HEK293 (cell line): ENCODE results near the gene SH3GLB2.

ENCODE experiments used
- BCL11A ChIP-seq: fragments of 450-650 bp; formaldehyde crosslinking; IDR thresholded peaks from 2 replicates; pipeline ENCODE4 v1.5.1; 2016; ENCODE audit warnings: low read depth, missing biosample characterization, missing genetic modification characterization
- OVOL3 ChIP-seq: fragments of 450-650 bp; formaldehyde crosslinking; IDR thresholded peaks from 2 replicates; pipeline ENCODE4 v1.5.1; 2016; ENCODE audit warnings: missing biosample characterization, missing genetic modification characterization
- PRDM10 ChIP-seq: fragments of 450-650 bp; formaldehyde crosslinking; IDR thresholded peaks from 2 replicates; pipeline ENCODE4 v1.5.1; 2016; ENCODE audit warnings: missing biosample characterization, missing genetic modification characterization
- PRDM4 ChIP-seq: fragments of 450-650 bp; formaldehyde crosslinking; IDR thresholded peaks from 2 replicates; pipeline ENCODE4 v1.5.1; 2017; ENCODE audit warnings: missing biosample characterization, missing genetic modification characterization
- YY1 ChIP-seq: fragments of 450-650 bp; formaldehyde crosslinking; IDR thresholded peaks from 2 replicates; pipeline ENCODE4 v1.5.1; 2018; ENCODE audit warnings: missing biosample characterization, missing genetic modification characterization
- ZBTB1 ChIP-seq: fragments of 450-650 bp; formaldehyde crosslinking; IDR thresholded peaks from 2 replicates; pipeline ENCODE4 v1.5.1; 2016; ENCODE audit warnings: missing biosample characterization, missing genetic modification characterization
- ZBTB17 ChIP-seq: fragments of 450-650 bp; formaldehyde crosslinking; IDR thresholded peaks from 2 replicates; pipeline ENCODE4 v1.5.1; 2016; ENCODE audit warnings: missing biosample characterization, missing genetic modification characterization
- ZBTB7A ChIP-seq: fragments of 450-650 bp; formaldehyde crosslinking; IDR thresholded peaks from 2 replicates; pipeline ENCODE4 v1.5.1; 2016; ENCODE audit warnings: low read depth, missing biosample characterization, missing genetic modification characterization
- ZBTB8A ChIP-seq: fragments of 450-650 bp; formaldehyde crosslinking; IDR thresholded peaks from 2 replicates; pipeline ENCODE4 v1.5.1; 2016; ENCODE audit warnings: missing biosample characterization, missing genetic modification characterization
- ZFHX2 ChIP-seq: fragments of 450-650 bp; formaldehyde crosslinking; conservative IDR thresholded peaks from 2 replicates; pipeline ENCODE4 v1.5.1; 2016; ENCODE audit warnings: missing biosample characterization, missing genetic modification characterization
- ZIC2 ChIP-seq: fragments of 450-650 bp; formaldehyde crosslinking; IDR thresholded peaks from 2 replicates; pipeline ENCODE4 v1.5.1; 2016; ENCODE audit warnings: missing biosample characterization, missing genetic modification characterization
- ZNF133 ChIP-seq: fragments of 450-650 bp; formaldehyde crosslinking; IDR thresholded peaks from 2 replicates; pipeline ENCODE4 v1.5.1; 2016; ENCODE audit warnings: missing biosample characterization, missing genetic modification characterization
- ZNF174 ChIP-seq: fragments of 450-650 bp; formaldehyde crosslinking; IDR thresholded peaks from 2 replicates; pipeline ENCODE4 v1.5.0; 2017; ENCODE audit warnings: missing biosample characterization, mild to moderate bottlenecking, missing genetic modification characterization
- ZNF398 ChIP-seq: fragments of 450-650 bp; formaldehyde crosslinking; IDR thresholded peaks from 2 replicates; pipeline ENCODE4 v1.5.1; 2017; ENCODE audit warnings: missing biosample characterization, missing genetic modification characterization
- ZNF596 ChIP-seq: fragments of 450-650 bp; IDR thresholded peaks from 2 replicates; pipeline ENCODE4 v1.5.0; 2018; ENCODE audit warnings: missing biosample characterization, mild to moderate bottlenecking, missing genetic modification characterization, moderate library complexity
- ZNF670 ChIP-seq: fragments of 450-650 bp; formaldehyde crosslinking; IDR thresholded peaks from 2 replicates; pipeline ENCODE4 v1.5.1; 2016; ENCODE audit warnings: missing biosample characterization, missing genetic modification characterization, low read depth
- ZNF677 ChIP-seq: fragments of 450-650 bp; IDR thresholded peaks from 2 replicates; pipeline ENCODE4 v1.5.0; 2018; ENCODE audit warnings: missing biosample characterization, mild to moderate bottlenecking, missing genetic modification characterization, moderate library complexity
- ZNF776 ChIP-seq: fragments of 450-650 bp; formaldehyde crosslinking; IDR thresholded peaks from 2 replicates; pipeline ENCODE4 v1.5.0; 2017; ENCODE audit warnings: missing biosample characterization, missing genetic modification characterization, borderline replicate concordance
- TF ChIP-seq, protein P1 (sequence below): IDR thresholded peaks from 2 replicates; pipeline ENCODE4 v1.6.1; 2011; ENCODE audit warnings: mild to moderate bottlenecking, low read depth, low read length, borderline replicate concordance
- TF ChIP-seq, protein P2 (sequence below): fragments of 450-650 bp; formaldehyde crosslinking; IDR thresholded peaks from 2 replicates; pipeline ENCODE4 v1.5.1; 2016; ENCODE audit warnings: missing biosample characterization, missing genetic modification characterization
- TF ChIP-seq, protein P3 (sequence below): fragments of 450-650 bp; formaldehyde crosslinking; IDR thresholded peaks from 2 replicates; pipeline ENCODE4 v1.5.1; 2016; ENCODE audit warnings: missing biosample characterization, missing genetic modification characterization
- TF ChIP-seq, protein P4 (sequence below): fragments of 450-650 bp; formaldehyde crosslinking; IDR thresholded peaks from 2 replicates; pipeline ENCODE4 v1.5.1; 2017; ENCODE audit warnings: missing biosample characterization, missing genetic modification characterization

The SH3GLB2 gene

DNA sequence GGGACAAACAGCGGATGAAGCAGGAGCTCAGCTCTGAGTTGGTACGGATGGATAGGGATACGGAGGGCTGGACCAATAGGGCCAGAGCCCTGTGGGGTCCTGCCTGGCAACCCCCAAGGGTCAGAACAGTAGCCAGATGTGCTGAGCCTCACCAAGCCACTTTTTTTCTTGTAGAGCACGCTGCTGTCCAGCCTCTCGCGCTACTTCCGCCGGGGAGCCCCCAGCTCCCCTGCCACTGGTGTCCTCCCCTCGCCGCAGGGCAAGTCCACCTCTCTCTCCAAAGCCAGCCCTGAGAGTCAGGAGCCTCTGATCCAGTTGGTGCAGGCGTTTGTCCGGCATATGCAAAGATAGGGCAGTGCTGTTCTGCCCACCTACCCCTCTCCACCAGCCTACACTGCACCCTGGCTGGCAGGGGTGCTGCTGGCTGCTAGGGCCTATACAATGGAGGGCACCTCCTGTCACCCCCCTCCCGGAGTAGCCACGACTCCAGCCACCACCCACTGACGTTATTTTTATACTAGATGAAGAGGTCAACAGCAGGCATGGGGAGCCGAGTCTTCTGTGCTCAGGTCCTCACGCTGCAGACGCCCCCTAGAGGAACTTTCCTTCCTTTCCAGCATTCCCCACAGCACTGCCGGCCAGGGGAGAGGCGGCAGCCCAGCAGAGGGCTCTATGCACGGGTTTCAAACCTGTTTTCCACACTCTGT, 21.6 kb downstream of the SH3GLB2 start (continued):
- TF ChIP-seq ZNF174 (tag by site-specific recombination) = no peak
- no peak for TF ChIP-seq BCL11A
- no peak for TF ChIP-seq ZNF670 (tag by site-specific recombination)
- 0 out of 2 replicates have a peak, but pooled peaks have one; percentile 10 for TF ChIP-seq ZBTB8A (tag by site-specific recombination)
- TF ChIP-seq, protein P1, sequence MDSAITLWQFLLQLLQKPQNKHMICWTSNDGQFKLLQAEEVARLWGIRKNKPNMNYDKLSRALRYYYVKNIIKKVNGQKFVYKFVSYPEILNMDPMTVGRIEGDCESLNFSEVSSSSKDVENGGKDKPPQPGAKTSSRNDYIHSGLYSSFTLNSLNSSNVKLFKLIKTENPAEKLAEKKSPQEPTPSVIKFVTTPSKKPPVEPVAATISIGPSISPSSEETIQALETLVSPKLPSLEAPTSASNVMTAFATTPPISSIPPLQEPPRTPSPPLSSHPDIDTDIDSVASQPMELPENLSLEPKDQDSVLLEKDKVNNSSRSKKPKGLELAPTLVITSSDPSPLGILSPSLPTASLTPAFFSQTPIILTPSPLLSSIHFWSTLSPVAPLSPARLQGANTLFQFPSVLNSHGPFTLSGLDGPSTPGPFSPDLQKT = no peak
- no peak; the same call in 1 of the 2 replicates for TF ChIP-seq ZFHX2
- TF ChIP-seq ZIC2 = peak; percentile 31; the same call in 1 of the 2 replicates
- TF ChIP-seq ZNF133 (tag by site-specific recombination) = no peak
- no peak for TF ChIP-seq ZNF596 (tag by site-specific recombination)
- no peak for TF ChIP-seq ZNF398 (tag by site-specific recombination)
- no peak for TF ChIP-seq YY1 (tag by site-specific recombination)
- TF ChIP-seq OVOL3 (tag by site-specific recombination) = no peak
- TF ChIP-seq, protein P2, sequence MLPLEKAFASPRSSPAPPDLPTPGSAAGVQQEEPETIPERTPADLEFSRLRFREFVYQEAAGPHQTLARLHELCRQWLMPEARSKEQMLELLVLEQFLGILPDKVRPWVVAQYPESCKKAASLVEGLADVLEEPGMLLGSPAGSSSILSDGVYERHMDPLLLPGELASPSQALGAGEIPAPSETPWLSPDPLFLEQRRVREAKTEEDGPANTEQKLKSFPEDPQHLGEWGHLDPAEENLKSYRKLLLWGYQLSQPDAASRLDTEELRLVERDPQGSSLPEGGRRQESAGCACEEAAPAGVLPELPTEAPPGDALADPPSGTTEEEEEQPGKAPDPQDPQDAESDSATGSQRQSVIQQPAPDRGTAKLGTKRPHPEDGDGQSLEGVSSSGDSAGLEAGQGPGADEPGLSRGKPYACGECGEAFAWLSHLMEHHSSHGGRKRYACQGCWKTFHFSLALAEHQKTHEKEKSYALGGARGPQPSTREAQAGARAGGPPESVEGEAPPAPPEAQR = no peak
- no peak for TF ChIP-seq ZNF677
- TF ChIP-seq, protein P3, sequence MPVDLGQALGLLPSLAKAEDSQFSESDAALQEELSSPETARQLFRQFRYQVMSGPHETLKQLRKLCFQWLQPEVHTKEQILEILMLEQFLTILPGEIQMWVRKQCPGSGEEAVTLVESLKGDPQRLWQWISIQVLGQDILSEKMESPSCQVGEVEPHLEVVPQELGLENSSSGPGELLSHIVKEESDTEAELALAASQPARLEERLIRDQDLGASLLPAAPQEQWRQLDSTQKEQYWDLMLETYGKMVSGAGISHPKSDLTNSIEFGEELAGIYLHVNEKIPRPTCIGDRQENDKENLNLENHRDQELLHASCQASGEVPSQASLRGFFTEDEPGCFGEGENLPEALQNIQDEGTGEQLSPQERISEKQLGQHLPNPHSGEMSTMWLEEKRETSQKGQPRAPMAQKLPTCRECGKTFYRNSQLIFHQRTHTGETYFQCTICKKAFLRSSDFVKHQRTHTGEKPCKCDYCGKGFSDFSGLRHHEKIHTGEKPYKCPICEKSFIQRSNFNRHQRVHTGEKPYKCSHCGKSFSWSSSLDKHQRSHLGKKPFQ (tag by site-specific recombination) = no peak
- TF ChIP-seq PRDM10 (tag by site-specific recombination) = no peak
- TF ChIP-seq ZBTB17 = 0 out of 2 replicates have a peak, but pooled peaks have one; percentile 15
- no peak for TF ChIP-seq ZNF776 (tag by site-specific recombination)
- no peak for TF ChIP-seq ZBTB7A (tag by site-specific recombination)
- no peak for TF ChIP-seq ZBTB1
- no peak for TF ChIP-seq PRDM4
- TF ChIP-seq, protein P4, sequence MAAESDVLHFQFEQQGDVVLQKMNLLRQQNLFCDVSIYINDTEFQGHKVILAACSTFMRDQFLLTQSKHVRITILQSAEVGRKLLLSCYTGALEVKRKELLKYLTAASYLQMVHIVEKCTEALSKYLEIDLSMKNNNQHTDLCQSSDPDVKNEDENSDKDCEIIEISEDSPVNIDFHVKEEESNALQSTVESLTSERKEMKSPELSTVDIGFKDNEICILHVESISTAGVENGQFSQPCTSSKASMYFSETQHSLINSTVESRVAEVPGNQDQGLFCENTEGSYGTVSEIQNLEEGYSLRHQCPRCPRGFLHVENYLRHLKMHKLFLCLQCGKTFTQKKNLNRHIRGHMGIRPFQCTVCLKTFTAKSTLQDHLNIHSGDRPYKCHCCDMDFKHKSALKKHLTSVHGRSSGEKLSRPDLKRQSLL (tag by site-specific recombination) = no peak
